ENCODE data around the gene ROCK2.

Gene ROCK2

DNA sequence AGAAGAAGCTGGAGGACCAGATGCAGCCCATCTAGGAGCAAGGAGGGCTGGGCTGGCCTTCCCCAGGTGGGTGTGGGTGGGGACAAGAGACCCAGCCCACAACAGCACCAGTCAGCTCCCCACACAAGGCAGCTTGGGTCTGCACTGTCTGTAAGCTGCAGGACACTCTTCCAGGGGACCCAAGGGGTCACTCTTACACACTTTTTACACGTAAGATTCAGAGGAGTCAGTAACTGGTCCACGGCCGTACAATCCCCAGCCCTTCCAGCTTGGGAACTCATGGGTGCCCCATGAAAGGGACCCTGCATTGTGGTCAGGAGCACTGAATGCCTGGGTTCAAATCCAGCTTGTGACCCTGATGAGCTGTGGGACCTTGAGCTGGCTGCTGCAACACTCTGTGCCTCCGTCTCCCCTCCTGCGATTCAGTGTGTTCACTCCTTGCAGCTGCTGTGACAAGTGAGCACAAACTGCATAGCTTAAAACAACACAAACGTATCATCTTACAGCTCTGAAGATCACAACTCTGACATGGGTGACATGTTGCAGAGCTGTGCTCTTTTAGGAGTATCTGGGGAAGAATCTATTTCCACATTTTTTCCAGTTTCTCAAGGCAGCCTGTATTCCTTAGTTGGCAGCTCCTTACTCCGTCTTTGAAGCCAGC, 200.2 kb downstream of the ROCK2 start:
- DNase-seq = no peak

DNA sequence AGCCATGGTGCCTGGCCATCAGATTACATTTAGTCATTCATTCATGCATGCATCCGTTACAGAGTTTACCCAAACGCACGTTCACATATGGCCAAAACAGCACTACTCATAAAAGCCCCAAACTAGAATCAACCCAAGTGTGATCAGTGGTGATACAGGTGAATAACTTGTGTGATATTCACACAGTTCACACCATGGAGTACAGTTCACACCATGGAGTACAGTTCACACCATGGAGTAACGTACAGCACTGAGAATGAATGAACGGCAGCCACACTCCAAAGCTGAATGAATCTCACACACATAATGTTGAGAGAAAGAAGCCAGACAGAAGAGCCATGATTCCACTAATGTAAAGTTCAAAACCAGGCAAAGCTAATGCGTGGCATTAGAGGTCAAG, 201.4 kb downstream of the ROCK2 start:
- no peak for DNase-seq

GRCh38 chr2:11142330-11142729, 202.1 kb downstream of the ROCK2 start:
- DNase-seq = peak; percentile 25

DNA sequence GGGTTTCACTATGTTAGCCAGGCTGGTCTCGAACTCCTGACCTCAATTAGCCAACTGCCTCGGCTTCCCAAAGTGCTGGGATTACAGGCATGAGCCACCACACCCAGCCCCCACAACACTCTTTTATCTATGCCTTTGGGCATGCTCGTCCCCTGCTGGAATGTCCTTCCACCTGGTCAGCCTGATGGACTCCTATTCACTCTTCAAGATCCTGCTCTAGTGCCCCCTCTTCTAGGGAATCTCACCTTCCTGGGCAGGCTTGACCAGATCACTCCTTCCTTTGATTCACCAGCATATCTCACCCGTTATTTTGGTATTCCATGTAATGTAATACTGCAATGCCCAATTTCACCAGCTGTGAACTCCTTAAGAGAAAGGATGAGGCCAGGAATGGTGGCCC, 203.1 kb downstream of the ROCK2 start:
- no peak for DNase-seq

DNA sequence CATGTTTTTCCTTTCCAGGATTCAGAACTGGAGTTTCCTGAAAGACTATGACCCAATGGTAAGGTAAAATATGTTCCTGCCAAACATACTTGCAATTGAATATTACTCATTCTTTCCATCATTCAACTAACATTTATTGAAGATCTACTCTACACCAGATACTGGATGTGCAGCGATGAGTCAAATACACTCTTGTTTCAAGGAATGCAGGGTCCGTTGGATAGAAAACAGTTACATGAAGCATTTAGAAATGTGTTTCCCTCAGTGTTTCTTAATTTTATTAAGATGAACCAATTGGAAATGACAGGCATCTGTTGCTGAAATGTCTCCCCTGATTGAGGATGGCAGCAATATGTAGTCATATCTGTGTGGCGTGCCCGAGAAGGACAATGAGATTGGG, 203.9 kb downstream of the ROCK2 start:
- DNase-seq = no peak

GRCh38 chr2:11134349-11134748, 210.1 kb downstream of the ROCK2 start:
- no peak for DNase-seq

GRCh38 chr2:11133936-11134320, 210.5 kb downstream of the ROCK2 start:
- no peak for DNase-seq

DNA sequence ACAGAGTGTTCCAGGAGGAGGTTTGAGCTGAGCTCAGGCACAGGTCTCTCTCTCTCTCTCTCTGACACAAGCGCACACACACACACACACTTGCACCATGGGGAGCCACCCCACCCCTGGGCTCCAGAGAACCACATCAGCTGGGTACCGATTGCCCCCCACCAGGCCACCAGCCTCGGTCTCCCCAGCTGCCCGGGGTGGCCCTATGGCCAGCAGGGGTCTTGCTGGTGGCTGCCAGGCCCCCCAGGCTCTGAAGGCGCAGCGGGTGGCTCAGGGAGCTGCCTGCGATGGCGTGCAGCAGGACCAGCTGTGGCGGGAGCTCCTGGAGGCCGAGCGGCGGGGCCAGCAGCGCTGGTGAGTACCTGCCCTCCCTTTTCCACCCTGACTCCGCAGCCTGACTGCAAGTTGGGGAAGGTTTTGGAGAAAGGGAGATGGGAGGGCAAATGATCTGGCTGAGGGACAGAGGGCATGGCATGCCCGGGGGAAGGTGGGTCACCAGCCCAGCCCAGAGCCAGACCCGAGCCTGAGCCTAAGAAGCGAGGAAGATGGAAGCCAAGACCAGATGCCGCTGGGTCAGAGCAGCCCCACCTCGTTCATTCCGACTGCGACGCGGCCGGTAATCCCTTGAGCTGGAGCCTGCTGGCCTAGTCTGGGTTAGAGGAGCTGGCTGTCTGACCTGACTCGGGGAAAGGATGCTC, 211.0 kb downstream of the ROCK2 start:
- peak; percentile 64 for DNase-seq

DNA sequence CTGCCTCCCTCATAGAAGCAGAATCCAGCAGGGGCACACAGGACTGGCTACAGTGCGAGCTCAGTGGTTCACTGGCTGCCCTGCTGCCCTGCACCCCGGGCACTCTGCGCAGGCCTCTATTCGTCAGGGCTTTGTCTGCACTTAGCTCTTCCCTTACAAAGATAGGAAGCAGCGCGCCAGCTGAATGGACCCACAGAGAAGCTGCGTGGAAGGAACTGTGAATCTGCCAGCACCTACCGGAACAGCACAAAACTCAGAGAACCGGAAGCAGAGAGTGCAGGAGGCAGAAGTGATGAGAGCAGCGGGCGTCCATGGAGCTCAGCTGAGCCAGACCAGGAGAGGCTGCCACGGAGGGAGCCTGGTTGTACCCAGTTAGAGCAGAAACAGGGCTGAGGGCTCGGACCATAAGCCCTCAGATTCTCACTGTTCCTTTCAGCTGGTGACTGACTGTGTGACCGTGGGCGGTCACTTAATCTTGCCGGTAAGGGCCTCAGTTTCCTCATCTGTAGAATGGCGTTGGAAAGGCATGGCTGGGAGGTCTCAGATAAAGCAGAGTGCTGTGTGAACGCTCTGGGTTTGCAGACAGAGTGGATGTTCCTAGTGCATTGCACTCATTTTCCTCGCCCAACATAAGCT, 212.3 kb downstream of the ROCK2 start:
- DNase-seq = no peak

GRCh38 chr2:11131166-11131920, 213.1 kb downstream of the ROCK2 start:
- DNase-seq = no peak
